ELF-1 (cell line): ENCODE results near the gene ZNF548.
"Not testable (repeated sequence)": the region's sequence is repeated elsewhere in the genome, so short reads cannot be mapped to it uniquely, and the experiment has no call there.

Source experiments
- DNase-seq: peaks from one replicate; pipeline ENCODE4 v3.0.0-alpha.2; 2016; ENCODE audit warnings: low read depth, low spot score

The ZNF548 gene

GRCh38 chr19:57389730-57390598 lies at the start of gene ZNF548:
ZNF548 (plus strand) TSS chr19:57389854; CDS start chr19:57390100, 246 bp downstream.
- DNase-seq, result peak; percentile 100

GRCh38 chr19:57342582-57342981 lies 47.1 kb upstream of the ZNF548 start:
- no peak for DNase-seq

- DNase-seq, result no peak
Measured at GRCh38 chr19:57348136-57348535, 41.5 kb upstream of the ZNF548 start.

GRCh38 chr19:57350877-57351805 lies 38.5 kb upstream of the ZNF548 start, which contains the start of gene ZNF304:
ZNF304 (plus strand) TSS chr19:57351271; CDS start chr19:57351665, 394 bp downstream.
- peak; percentile 95 for DNase-seq

- peak; percentile 13 for DNase-seq
Measured at GRCh38 chr19:57351867-57352266, 37.8 kb upstream of the ZNF548 start.

GRCh38 chr19:57355916-57356315 lies 33.7 kb upstream of the ZNF548 start:
- DNase-seq, result no peak

GRCh38 chr19:57357406-57357805 lies 32.2 kb upstream of the ZNF548 start:
- no peak for DNase-seq

GRCh38 chr19:57359300-57359699 lies 30.4 kb upstream of the ZNF548 start:
- DNase-seq, result no peak

GRCh38 chr19:57362419-57362818 lies 27.2 kb upstream of the ZNF548 start:
- no peak for DNase-seq

- DNase-seq, result peak; percentile 100
Measured at GRCh38 chr19:57362997-57363687, 26.5 kb upstream of the ZNF548 start, which contains the start of the genes TRAPPC2B and ZNF547. TRAPPC2B (plus strand) TSS chr19:57363551; CDS start chr19:57364834, 1,283 bp downstream. ZNF547 (plus strand) TSS chr19:57363551; CDS start chr19:57368556, 5,005 bp downstream.

GRCh38 chr19:57363688-57364181 lies 25.9 kb upstream of the ZNF548 start:
- DNase-seq, result peak; percentile 16

GRCh38 chr19:57366776-57367175 lies 22.9 kb upstream of the ZNF548 start:
- no peak for DNase-seq

- DNase-seq, result no peak
Measured at GRCh38 chr19:57374179-57374578, 15.5 kb upstream of the ZNF548 start.

- DNase-seq, result not testable (repeated sequence)
Measured at GRCh38 chr19:57374647-57375046, 15.0 kb upstream of the ZNF548 start.

- no peak for DNase-seq
Measured at GRCh38 chr19:57376151-57376550, 13.5 kb upstream of the ZNF548 start.

- DNase-seq, result no peak
Measured at GRCh38 chr19:57377498-57378146, 12.0 kb upstream of the ZNF548 start.

- DNase-seq, result no peak
Measured at GRCh38 chr19:57380923-57381322, 8.7 kb upstream of the ZNF548 start.

GRCh38 chr19:57382806-57383488 lies 6.7 kb upstream of the ZNF548 start:
- DNase-seq, result no peak

- DNase-seq, result no peak
Measured at GRCh38 chr19:57389194-57389729, 392 bp upstream of the ZNF548 start.

- DNase-seq, result no peak
Measured at GRCh38 chr19:57395710-57396109, 6.1 kb downstream of the ZNF548 start.
